NOMO-1 (cell line): ENCODE measurements around the gene CASP5.

Experiments used
- DNase-seq, 2 experiments: peaks; one replicate each; lab custom pipeline; 2025; ENCODE audit not compliant: unreplicated experiment in 2 of 2; lab: John Stamatoyannopoulos, UW

CASP5 gene

GRCh38 chr11:104968856-104969776 is 53.9 kb downstream of the CASP5 start:
- no peak for DNase-seq

DNA sequence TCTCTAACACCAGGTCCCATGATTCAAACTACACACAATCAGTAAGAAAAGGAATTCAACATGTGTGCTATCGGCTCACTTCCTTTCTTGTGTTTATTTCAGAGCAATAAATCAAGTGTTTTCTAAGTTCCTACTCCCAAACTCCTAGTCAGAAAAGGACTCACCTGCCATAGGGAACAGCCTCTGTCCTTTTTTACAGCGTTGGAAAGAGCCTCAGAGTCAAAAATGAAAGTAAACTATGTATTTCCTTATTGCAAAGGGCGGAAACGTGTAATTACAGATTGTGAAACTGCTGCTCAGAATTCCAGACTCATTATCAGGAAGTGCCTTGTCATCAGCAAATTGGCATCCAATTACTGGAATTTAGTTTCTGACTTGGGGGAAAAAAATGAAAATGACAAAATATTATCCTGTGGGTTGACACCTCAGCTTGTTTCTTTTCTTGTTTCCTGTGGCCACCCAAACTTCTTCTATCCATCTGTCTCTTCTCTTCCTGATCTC is 54.6 kb downstream of the CASP5 start, which contains the start of gene CASP4:
Gene CASP4, minus strand, starts transcription at position 220 of the 501 bp plus-strand sequence. Its CDS starts 49 bp downstream, at position 171.
- DNase-seq: peak; percentile 31 to 74

DNA sequence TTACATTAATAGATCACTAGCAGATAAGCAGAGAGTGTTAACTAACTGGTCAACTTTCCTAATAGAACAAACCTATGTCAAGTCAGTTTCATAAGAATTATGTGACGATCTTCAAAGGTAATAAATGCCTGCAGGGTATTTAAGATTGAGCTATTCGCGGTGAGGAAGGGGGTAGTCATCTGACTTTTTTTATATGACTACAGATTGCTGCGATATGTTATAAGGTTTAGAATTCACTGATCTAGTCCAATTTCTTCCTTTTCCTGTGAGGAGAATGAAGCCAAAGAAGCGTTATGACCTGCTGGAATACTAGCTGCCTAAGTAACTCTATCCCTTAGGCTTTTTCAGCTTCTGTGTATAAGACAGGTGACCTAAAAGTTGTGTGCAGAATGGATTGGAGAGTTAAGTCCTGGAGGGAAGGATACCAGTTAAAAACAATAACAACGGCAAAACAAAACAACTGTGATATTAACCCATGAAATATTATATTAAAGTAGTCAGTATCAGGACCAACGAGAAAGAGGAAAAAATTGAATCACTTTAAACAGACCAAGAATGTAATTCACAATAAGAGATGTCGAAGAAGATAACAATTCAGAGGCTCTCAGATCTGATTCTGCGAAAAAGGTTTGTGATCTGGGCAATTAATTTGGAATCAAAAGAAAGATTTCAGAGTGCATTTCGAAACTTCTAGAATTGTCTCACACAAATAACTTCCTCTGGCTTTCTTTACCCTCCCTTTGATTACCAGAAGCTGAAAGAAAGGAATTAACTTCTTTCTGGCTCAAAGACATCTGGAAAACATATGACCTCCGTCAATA is 55.2 kb downstream of the CASP5 start:
- DNase-seq: no peak

DNA sequence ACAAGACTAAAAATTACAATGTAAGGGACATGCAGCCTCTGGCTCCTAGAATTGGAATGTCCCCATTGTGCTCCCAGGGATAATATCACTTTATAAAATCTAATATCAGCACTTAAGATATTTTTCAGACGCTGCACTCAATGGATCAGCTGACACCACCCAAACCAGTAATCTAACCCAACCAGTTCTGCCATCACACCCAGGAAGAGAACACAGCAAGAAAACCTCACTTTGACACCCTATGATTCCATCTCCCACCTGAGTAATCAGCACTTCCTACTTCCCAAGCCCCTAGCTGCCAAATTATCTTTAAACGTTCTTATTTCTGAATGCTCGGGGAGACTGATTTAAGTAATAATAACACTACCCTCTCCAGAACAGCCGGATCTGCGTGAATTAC is 57.2 kb downstream of the CASP5 start:
- no peak for DNase-seq

DNA sequence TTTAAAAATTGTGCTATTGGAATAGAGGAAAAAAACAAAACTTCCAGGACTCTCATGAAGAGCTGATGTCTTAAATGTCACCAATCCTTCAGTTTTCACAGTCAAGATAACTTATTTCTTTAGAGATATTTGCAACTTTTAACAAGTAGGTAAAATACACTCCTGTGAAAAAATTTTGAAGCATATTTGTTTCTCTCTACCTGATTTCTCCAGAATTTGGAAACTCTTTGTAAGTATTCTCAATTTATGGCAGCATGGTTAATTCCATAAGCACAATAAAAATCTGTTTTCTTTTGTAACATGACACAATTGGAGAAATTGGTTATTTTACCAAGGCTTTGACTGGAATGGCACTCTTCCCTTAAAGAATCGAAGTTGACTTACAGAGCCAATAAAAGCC is 58.7 kb downstream of the CASP5 start:
- no peak for DNase-seq

DNA sequence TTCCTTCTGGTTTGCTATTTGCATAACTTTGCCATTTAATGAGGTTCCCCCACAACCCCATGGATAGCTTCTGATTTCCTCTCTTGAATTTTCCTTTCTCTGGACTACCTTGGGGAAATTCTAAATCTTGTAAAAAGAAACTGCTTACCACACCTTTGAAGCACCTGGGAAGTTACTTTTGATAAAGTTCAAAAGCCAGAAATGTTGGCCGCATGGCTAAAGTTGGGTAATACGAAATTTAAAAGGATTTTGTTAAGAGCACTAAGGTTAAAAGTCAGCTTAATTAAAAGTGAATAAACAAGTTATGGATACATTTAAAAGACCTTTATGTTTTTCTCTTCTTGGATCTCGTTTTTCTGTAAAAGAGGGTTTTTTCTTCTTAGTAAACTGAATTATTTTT is 60.1 kb downstream of the CASP5 start:
- no peak for DNase-seq

DNA sequence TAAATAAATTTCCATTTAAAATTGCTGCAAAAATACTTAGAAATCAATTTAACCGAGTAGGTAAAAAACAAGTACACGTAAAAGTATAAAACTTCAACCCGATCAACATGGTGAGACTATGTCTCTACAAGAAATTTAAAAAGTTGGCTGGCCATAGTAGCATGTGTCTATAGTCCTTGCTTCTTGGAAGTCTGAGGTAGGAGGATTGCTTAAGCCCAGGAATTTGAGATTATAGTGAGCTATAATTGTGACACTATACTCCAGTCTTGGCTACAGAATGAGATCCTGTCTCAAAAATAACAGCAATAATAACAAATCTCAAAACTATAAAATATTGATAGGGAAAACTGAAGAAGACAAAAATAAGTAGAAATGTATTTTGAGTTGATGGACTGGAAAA is 65.7 kb downstream of the CASP5 start:
- no peak for DNase-seq

- no peak for DNase-seq
Observed at GRCh38 chr11:104956528-104956927, 66.4 kb downstream of the CASP5 start.

GRCh38 chr11:104946907-104947306 is 76.1 kb downstream of the CASP5 start:
- DNase-seq: peak; percentile 23 to 60
